Activated CD8-positive, alpha-beta memory T cell treated with anti-CD3 and anti-CD28 coated beads, Interleukin-2, amount 50 U/mL, for 4 hours (primary cell): ENCODE results near the gene RRP12.
"Not testable (repeated sequence)": the region's sequence is repeated elsewhere in the genome, so short reads cannot be mapped to it uniquely, and the experiment has no call there.

ENCODE experiments used
- DNase-seq: peaks from one replicate; pipeline ENCODE4 v3.0.0-alpha.2; 2020

Gene RRP12

DNA sequence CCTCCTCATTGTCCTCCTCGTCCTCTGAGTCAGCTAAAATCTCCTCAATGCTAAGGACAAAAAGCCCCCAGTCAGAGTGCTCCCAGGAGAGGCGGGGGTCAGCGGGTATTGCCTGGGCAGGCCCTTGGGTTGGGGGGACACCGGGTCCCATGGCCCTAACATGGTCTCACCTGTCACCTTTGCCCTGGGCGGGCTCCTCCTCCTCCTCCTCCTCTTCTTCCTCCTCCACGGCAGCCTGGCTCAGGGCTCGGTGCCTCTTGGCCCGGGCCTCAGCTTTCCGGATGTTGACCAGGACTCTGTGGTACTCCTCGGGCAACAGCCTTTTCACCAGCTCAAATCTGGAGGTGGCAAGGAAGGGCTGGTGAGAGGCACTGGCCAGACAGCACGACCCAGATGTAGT lies 34.6 kb downstream of the RRP12 start:
- no peak for DNase-seq

DNA sequence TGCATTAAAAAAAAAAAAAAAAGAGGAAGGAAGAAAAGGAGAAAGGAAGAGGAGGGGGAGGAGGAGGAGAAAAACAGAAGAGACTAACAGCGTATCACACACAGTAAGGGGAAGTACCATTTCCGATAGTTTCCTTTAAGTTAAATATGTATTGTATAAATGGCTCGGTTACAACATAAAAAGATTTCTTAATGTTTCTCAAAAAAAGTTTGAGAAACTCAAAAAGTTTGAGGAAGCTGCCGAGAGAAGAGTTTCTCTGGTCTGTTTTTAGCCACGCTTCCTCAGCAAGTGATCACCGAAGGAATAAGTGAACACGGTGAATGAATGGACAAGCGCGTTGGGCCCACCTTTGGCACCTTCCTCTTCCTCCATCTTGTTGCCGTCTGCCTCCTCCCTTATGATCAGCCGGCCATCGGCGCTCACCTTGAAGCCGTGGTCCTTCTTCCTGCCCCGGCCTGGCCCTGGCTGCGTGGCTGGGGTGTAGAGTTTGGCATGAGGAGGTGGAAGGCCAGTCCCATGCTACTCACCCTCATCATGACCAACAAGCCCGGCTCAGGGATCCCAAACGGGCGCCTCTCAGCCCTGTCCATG lies 35.3 kb downstream of the RRP12 start:
- no peak for DNase-seq

DNA sequence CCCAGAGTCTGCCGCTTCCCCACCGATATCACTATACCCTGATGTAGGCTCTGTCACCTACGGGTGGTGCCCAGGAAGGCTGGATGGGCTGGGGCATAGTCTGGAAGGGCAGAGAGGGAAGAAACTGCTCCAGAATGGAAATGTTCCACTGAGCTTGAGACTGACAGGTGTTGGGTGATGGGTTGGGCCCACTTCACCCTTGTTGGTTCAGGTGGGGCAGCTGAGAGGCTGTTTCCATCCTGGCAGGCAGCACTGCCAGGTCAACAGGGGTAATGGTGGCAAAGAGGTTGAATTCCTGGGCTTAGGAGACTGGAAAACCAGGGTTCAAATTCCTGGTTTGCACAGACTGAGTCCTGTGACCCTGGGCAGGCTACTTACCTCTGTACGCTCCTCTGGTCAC lies 38.1 kb downstream of the RRP12 start:
- DNase-seq: no peak

DNA sequence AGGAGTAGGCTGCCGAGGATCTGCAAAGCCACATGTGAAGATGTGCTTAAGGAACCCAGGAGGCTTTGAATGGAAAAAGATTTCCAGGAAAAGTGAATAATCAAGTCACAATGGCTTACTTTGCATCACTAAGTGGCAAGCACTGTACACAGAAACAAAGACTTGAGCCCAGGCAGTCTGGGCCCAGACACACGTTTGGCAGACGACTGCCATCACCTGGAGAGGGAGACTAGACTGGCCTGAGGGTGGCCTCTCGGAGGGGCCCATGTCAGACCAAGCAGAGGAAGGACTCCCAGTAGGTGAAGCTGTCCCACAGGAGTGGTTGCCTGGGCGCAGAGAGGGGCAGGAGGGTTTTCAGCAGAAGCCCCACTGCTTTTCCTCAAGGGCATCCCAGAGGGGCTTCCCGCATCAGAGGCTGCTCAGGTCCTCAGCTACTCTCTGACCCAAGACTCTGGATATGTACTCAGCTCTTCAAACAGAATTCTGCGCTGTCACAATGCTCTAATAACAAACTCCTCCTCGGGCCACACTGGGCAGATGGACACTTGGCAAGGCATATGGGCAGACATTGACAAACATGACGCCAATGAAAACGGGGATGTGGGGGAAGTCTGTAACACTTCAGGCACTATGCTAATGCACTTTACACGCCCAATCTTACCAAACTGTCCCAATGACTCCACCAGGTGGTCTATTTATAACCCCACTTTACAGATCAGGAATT lies 38.7 kb downstream of the RRP12 start:
- no peak for DNase-seq

DNA sequence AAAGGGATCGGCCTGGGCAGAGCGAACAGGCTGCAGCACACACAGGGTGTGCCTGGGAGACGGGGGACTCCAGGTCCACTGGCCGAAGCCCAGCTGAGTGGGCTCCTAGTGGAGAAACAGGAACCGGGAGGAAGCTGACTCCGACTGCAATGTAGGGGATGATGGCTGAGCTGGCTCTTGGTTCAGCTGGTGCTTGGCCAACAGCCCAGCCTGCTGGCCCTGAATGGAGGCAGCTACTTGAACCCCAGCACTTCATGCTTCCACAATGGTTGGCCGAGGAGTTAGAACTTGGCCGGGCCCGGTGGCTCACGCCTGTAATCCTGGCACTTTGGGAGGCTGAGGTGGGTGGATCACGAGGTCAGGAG lies 39.6 kb downstream of the RRP12 start:
- no peak for DNase-seq

DNA sequence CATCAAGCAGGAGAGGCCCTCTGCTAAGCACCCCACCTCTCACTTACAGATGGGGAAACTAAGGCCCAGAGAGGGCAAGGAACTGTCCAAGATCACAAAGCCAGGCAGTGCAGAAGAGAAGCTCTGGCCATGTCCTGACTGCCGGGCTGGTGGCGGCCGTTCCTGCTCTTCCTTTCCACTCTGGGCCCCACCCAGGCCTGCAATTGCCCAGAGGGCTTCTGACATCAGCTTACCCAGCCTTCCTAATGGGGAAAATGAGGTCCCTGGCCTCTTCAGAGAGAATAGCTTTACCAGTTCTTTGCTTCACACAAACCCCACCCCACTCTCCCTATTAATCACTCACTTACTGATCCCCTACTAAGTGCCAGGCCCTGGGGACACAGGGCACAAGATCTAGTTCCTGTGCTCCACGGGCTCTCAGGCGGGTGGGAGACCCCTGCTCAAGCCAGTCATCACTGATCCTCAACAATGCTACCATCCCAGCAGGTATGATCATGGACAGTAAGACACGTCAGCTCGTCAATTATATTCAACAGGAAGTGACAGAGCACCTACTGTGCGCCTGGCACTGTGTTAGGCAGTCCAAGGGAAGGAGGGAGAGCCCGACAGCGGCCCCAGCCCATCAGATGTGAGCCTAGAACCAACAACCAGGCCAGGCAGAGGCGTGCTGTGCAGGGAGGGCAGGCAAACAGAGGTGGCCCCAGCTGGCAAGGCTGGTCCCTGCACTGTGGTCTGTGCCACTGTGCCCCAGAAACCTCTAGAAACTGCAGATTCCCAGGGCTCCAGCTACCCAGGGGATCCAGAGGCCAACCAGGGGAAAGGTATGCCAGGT lies 40.2 kb downstream of the RRP12 start:
- no peak for DNase-seq

DNA sequence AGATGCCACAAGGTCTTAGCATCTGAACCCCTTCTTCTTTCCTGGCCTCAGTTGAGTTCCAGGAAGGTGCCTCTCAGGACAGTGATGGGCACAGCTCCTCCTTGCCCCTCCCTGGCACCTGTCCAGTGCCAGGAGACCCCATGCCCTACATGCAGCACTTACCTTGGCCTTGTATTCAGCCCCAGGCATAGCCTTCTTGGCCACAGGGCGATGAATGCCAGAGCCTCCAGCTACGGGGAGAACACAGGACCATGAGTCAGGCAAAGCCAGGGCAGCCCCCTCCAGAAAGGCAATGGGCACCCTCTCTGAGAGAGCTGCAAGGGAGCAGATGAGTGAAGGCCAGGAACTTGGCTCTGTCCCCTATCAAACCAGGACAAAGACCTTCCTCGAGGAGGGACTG lies 42.4 kb downstream of the RRP12 start:
- DNase-seq: no peak

DNA sequence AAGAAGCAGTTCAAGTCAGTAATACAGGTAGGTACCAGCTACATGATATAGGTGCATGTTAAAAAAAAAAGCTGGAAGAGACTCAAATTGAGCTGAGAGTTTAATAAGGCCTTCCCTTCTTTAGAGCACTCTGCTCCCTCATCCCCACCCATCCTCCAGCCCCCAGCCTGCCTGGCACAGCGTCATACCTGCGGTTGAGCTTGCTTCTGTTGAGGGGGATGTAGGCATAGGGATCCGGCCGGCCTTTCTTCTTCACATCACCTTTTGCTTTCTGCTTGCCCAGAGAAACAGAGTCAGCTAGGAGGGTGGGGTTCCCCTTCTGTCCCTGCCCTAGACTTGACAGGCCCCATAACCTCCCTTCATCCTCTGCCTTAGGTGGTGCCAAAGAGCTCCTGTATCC lies 42.8 kb downstream of the RRP12 start:
- DNase-seq: no peak

DNA sequence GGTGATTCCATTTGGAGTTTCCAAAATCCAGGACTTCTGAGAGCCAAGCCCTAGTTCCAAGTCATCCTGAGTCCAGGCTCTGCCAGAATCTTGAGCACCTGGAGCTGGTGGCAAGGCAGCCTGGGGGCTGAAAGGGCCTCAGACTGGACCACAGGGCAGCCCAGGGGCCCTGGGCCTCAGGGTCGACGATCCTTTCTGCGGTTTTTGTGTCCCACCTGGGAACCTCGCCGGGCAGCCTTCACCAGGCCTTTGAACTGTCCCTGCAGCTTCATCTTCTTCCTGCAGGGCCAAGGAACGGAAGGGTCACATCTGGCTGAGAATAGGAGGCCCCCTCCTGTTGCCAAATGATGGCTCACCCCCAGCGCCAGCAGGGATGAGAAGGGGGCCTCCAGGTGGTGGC lies 44.2 kb downstream of the RRP12 start:
- DNase-seq: no peak

GRCh38 chr10:97356318-97356914 lies 44.7 kb downstream of the RRP12 start:
- no peak for DNase-seq

DNA sequence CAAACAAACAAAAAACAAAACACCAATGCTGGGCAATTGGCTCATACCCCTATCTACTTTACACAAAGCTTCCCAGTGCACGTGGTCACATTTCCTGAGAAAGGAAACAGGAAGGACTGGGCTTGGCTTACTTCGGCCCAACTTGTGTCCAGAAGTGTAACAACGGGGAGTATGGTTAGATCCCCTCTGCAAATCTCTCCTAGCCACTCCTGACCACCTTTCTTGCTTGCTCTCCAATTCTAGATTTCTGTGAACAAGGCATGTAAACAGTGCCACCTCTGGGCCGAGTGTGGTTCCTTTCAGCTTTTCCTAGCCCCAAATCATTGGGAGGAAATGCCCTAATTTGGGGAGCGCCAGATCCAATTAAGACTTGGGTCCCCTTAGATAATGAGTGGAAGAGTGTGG lies 45.6 kb downstream of the RRP12 start:
- DNase-seq: no peak

DNA sequence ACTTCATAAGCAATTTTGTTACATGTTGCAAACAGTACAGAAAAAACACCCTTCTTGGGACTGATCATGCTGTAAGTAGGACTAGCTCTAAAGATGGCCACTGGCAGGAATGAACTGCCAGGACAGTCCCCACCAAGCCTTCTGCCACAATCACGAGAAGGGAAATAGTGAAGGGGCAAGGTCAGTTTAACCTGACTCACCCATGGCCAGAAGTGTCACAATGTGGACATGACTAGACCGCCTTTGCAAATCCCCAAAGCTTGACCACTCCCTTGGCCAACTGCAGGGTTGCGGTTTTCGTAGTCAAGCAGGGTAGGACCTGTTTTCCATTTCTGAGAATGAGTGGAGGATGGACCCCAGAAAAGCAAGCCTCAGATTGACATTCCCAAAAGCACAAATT lies 47.2 kb downstream of the RRP12 start:
- DNase-seq: no peak

GRCh38 chr10:97349752-97350513 lies 51.2 kb downstream of the RRP12 start:
- no peak for DNase-seq

GRCh38 chr10:97347317-97347716 lies 53.8 kb downstream of the RRP12 start:
- no peak for DNase-seq

DNA sequence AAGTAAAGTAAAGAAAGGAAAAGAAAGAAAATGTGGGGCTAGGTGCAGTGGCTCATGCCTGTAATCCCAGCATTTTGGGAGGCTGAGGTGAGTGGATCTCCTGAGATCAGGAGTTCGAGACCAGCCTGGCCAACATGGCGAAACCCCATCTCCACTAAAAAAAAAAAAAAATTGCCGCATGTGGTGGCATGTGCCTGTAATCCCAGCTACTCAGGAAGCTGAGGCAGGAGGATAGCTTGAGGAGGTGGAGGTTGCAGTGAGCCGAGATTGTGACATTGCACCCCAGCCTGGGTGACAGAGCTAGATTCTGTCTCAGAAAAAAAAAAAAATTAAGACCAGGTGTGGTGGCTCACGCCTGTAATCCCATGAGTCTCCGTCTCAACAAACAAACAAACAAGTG lies 57.5 kb downstream of the RRP12 start:
- DNase-seq: not testable (repeated sequence)

- DNase-seq: no peak
These were observed 59.7 kb downstream of the RRP12 start for GRCh38 chr10:97341416-97341815.

DNA sequence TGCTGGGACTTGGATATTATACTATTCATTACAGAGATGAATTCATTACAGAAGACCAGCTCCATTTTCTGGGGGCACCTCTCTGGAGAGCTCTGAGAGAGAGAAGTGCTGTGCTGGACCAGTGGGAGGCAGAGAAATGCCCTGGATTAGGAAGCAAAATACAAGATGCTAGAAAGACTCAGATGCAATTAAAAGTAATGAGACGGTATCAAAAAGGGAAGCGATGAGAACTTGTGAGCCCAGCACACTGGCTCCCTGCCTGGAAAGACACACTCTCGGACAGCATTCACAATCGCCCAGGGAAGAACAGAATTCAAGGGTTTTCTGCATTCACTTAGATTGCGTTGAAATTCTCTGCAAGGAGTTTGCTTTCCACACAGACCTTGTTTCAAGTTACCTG lies 63.1 kb downstream of the RRP12 start:
- no peak for DNase-seq

GRCh38 chr10:97336942-97337831 lies 64.0 kb downstream of the RRP12 start:
- DNase-seq: no peak

DNA sequence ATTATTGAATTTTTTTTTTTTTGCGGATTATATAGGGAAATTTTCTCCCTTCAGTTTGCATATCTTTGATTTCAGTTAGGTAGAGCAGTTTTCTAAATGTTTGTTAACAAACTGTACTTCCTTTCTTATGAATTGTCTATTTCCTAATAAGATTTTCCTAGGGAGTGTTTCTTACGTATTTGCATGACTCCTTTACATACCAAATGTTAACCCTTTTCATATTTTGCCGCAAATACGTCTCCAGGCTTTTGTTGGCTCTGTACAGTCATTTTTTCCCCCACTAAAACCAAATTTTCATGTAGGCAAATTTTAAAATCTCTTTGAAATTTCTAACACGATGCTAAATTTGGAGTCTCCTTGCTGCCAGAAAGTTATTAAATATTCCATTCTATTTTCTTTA lies 64.7 kb downstream of the RRP12 start:
- DNase-seq: no peak

GRCh38 chr10:97336006-97336405 lies 65.1 kb downstream of the RRP12 start:
- DNase-seq: no peak

DNA sequence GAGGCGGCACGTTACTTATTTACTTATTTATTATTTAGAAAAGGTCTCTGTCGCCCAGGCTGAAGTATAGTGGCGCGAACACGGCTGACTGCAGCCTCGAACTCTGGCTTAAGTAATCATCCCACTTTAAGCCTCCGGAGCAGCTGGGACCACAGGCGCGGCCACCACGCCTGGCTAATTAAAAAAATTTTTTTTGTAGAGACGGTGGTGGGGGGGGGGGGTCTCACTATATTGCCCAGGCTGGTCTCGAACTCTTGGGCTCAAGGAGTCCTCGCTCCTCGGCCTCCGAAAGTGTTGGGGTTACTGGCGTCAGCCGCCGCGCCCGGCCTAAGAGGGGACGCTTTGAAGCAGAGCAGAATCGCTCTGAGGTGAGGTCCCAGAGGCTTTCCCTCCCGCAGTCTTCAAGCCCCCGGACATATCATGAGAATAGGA lies 65.9 kb downstream of the RRP12 start:
- no peak for DNase-seq
